ENCODE results near the gene TM4SF4. TPM values are rescaled to one million over a fixed set of nuclear protein-coding genes. Genes with fewer than 3 reads are reported as not detected.

TM4SF4 gene
- total and polyA plus RNA-seq, 2 donors (not counting 1 experiment from before 2014, with no cell fraction given): not detected

GRCh38 chr3:149487598-149488197 is 13.2 kb downstream of the TM4SF4 start:
- no peak overlapping the region for H3K27ac Mint-ChIP-seq
- Histone ChIP-seq H3K36me3 (replicated peaks in 1 of 2; ENCODE audit: control extremely low read depth in 1 of 2, control insufficient read depth in 1 of 2, extremely low read depth in 1 of 2, insufficient read depth in 2 of 2, low read length in 1 of 2) (no peaks in the 10 kb centered on the region), H3K79me2 (ENCODE audit: control insufficient read depth, insufficient read depth, low read length) (no peaks in the 10 kb centered on the region), H3K27ac (ENCODE audit: low read length in 2 of 2) (no peak overlapping the region), H2AFZ (ENCODE audit: insufficient read depth, low read depth, low read length, poor library complexity, severe bottlenecking) (no peak overlapping the region), H3K4me1 (ENCODE audit: control insufficient read depth in 2 of 2, insufficient read depth in 2 of 2, low read length in 2 of 2) (no peaks in the 10 kb centered on the region), H3K9ac (ENCODE audit: low read length) (no peak overlapping the region), H4K20me1 (ENCODE audit: control insufficient read depth, insufficient read depth, low read length, poor library complexity, severe bottlenecking) (no peaks in the 10 kb centered on the region), H3K4me3 (ENCODE audit: control extremely low read depth in 1 of 5, extremely low read depth in 1 of 5, insufficient read depth in 1 of 5, low read depth in 2 of 5, low read length in 4 of 5) (no peak overlapping the region), H3K9me3 (ENCODE audit: control extremely low read depth in 1 of 3, control insufficient read depth in 2 of 3, insufficient read depth in 1 of 3, low read length in 2 of 3) (peaks cover 0 to 2% (median 0%) of the 10 kb centered on the region in 3 donors), H3K4me2 (replicated peaks; ENCODE audit: low read depth, low read length, poor library complexity, severe bottlenecking) (no peak overlapping the region), H3K27me3 (replicated peaks in 1 of 4; ENCODE audit: control extremely low read depth in 1 of 4, control insufficient read depth in 3 of 4, insufficient read depth in 4 of 4, low read length in 3 of 4) (peaks cover 0 to 4% (median 3%) of the 10 kb centered on the region in 4 experiments)
- no peaks in the 10 kb centered on the region for H3K9me3 Mint-ChIP-seq (ENCODE audit: insufficient read depth)
- ATAC-seq (ENCODE audit: low read depth): no peak
- intact Hi-C loops (cut with micrococcal nuclease): loop anchor here (10.0 kb wide), 1 partner anchor 363 kb away; the partner anchor contains the start of gene HPS3
- ChIA-PET CTCF (no interaction called here), POLR2A (no interaction called here)
- H3K27me3 Mint-ChIP-seq: peaks cover 29% of the 10 kb centered on the region
- TF ChIP-seq, protein P1, sequence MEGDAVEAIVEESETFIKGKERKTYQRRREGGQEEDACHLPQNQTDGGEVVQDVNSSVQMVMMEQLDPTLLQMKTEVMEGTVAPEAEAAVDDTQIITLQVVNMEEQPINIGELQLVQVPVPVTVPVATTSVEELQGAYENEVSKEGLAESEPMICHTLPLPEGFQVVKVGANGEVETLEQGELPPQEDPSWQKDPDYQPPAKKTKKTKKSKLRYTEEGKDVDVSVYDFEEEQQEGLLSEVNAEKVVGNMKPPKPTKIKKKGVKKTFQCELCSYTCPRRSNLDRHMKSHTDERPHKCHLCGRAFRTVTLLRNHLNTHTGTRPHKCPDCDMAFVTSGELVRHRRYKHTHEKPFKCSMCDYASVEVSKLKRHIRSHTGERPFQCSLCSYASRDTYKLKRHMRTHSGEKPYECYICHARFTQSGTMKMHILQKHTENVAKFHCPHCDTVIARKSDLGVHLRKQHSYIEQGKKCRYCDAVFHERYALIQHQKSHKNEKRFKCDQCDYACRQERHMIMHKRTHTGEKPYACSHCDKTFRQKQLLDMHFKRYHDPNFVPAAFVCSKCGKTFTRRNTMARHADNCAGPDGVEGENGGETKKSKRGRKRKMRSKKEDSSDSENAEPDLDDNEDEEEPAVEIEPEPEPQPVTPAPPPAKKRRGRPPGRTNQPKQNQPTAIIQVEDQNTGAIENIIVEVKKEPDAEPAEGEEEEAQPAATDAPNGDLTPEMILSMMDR (IDR thresholded peaks at IDR 0.05): peak; percentile 66
- TF ChIP-seq EZH2 (IDR thresholded peaks at IDR 0.05; ENCODE audit: borderline replicate concordance, insufficient read depth, low read depth, low read length, poor library complexity, severe bottlenecking): no peak
- WGBS (ENCODE audit: insufficient coverage): no CpG with 5 or more reads among the region's 6 CpGs
- DNase-seq: peak; percentile 30
- H3K4me3 Mint-ChIP-seq: no peak overlapping the region
- no peaks in the 10 kb centered on the region for H3K4me1 Mint-ChIP-seq

DNA sequence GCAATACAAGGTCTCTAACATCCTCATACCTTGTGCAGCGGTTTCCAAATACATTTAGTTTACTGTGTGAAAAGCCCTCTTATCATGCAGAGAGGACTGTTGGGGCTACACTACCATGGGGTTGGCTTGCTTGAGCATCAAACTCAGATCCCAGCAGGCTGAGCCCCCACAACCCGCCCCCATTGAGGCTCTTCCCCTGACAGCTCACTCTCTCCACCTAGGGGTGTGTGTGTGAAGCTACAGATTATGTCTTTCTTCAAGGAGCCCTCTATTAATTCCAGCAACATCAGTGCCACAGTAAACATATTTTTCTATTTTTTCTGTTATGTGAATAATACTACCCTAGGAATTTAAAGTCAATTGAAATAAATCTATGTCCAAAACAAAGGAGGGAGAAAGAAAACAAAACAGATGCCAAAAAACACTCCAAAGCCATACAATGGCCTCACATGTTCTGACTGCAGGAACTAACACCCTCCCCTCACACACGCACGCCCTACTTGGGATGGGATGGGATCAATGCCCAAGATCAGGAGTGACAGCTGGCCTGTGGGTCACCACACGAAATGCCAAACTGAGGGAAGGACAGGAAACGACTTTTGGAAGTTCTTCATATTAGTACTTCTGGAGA is 14.7 kb downstream of the TM4SF4 start:
- no peak overlapping the region for H3K27ac Mint-ChIP-seq
- Histone ChIP-seq H3K9me3 (ENCODE audit: control extremely low read depth in 1 of 3, control insufficient read depth in 2 of 3, insufficient read depth in 1 of 3, low read length in 2 of 3) (peaks cover 0 to 2% (median 0%) of the 10 kb centered on the region in 3 donors), H3K27ac (ENCODE audit: low read length in 2 of 2) (no peak overlapping the region), H3K4me1 (ENCODE audit: control insufficient read depth in 2 of 2, insufficient read depth in 2 of 2, low read length in 2 of 2) (no peaks in the 10 kb centered on the region), H2AFZ (ENCODE audit: insufficient read depth, low read depth, low read length, poor library complexity, severe bottlenecking) (no peak overlapping the region), H3K36me3 (replicated peaks in 1 of 2; ENCODE audit: control extremely low read depth in 1 of 2, control insufficient read depth in 1 of 2, extremely low read depth in 1 of 2, insufficient read depth in 2 of 2, low read length in 1 of 2) (no peaks in the 10 kb centered on the region), H3K4me3 (ENCODE audit: control extremely low read depth in 1 of 5, extremely low read depth in 1 of 5, insufficient read depth in 1 of 5, low read depth in 2 of 5, low read length in 4 of 5) (no peak overlapping the region), H3K9ac (ENCODE audit: low read length) (no peak overlapping the region), H3K27me3 (replicated peaks in 1 of 4; ENCODE audit: control extremely low read depth in 1 of 4, control insufficient read depth in 3 of 4, insufficient read depth in 4 of 4, low read length in 3 of 4) (peaks cover 0 to 12% (median 3%) of the 10 kb centered on the region in 4 experiments), H3K79me2 (ENCODE audit: control insufficient read depth, insufficient read depth, low read length) (no peaks in the 10 kb centered on the region), H4K20me1 (ENCODE audit: control insufficient read depth, insufficient read depth, low read length, poor library complexity, severe bottlenecking) (no peaks in the 10 kb centered on the region), H3K4me2 (replicated peaks; ENCODE audit: low read depth, low read length, poor library complexity, severe bottlenecking) (no peak overlapping the region)
- intact Hi-C loops (cut with micrococcal nuclease): loop anchor here (10.0 kb wide), 1 partner anchor 364 kb away; the partner anchor contains the start of gene HPS3
- DNase-seq (no peak), ATAC-seq (ENCODE audit: low read depth) (no peak)
- H3K4me1 Mint-ChIP-seq: no peaks in the 10 kb centered on the region
- ChIA-PET CTCF (interaction anchor here (1.2 kb wide), 1 partner anchor 9 kb away, joined by 3 read pairs; no protein-coding TSS in a partner anchor), POLR2A (no interaction called here)
- H3K4me3 Mint-ChIP-seq: no peak overlapping the region
- peaks cover 30% of the 10 kb centered on the region for H3K27me3 Mint-ChIP-seq
- 100% methylated on average over 3 of the region's 6 CpGs for WGBS (ENCODE audit: insufficient coverage)
- H3K9me3 Mint-ChIP-seq (ENCODE audit: insufficient read depth): no peaks in the 10 kb centered on the region
- TF ChIP-seq EZH2 (IDR thresholded peaks at IDR 0.05; ENCODE audit: borderline replicate concordance, insufficient read depth, low read depth, low read length, poor library complexity, severe bottlenecking): no peak
- TF ChIP-seq, protein P1 (IDR thresholded peaks at IDR 0.05): peak; percentile 18

Data from B cell (primary cell).